HepG2 (cell line): ENCODE measurements around the gene LINC00237. TPM values are rescaled to one million over a fixed set of nuclear protein-coding genes. Genes with fewer than 3 reads are reported as not detected.
A peak's percentile ranks its signal among the peaks of the same experiment; 100 is the strongest.

Experiments used
- BRCA1 ChIP-seq: sonication (generic); formaldehyde crosslinking; IDR thresholded peaks from 2 replicates; pipeline ENCODE4 v1.4.0; 2020; ENCODE audit warnings: missing genetic modification reagents
- ELF4 ChIP-seq: sonication (generic); formaldehyde crosslinking; IDR thresholded peaks from 2 replicates; pipeline ENCODE4 v1.5.0; 2020; ENCODE audit warnings: missing genetic modification reagents, mild to moderate bottlenecking, moderate library complexity, borderline replicate concordance
- ETV6 ChIP-seq: sonication (generic); formaldehyde crosslinking; conservative IDR thresholded peaks from 2 replicates; pipeline ENCODE4 v1.4.0; 2020; ENCODE audit warnings: missing genetic modification reagents
- FOXA3 ChIP-seq: IDR thresholded peaks from 2 replicates; pipeline ENCODE4 v1.6.1; 2016; ENCODE audit warnings: missing genetic modification reagents, missing compliant biosample characterization
- GTF2F1 ChIP-seq: fragments of 150-350 bp; IDR thresholded peaks from 2 replicates; pipeline ENCODE4 v1.6.1; 2014; ENCODE audit warnings: low read length
- HOXA9 ChIP-seq: sonication (generic); formaldehyde crosslinking; IDR thresholded peaks from 2 replicates; pipeline ENCODE4 v1.8.1; 2022; ENCODE audit warnings: missing genetic modification reagents, mild to moderate bottlenecking, moderate library complexity, borderline replicate concordance
- MYC ChIP-seq: sonication (generic); formaldehyde crosslinking; IDR thresholded peaks from 2 replicates; pipeline ENCODE4 v1.9.0; 2021; ENCODE audit warnings: missing genetic modification reagents, borderline replicate concordance
- NAIF1 ChIP-seq: sonication (generic); formaldehyde crosslinking; IDR thresholded peaks from 2 replicates; pipeline ENCODE4 v1.5.0; 2020; ENCODE audit warnings: mild to moderate bottlenecking, missing genetic modification reagents, borderline replicate concordance
- NCOA1 ChIP-seq: sonication (generic); formaldehyde crosslinking; IDR thresholded peaks from 2 replicates; pipeline ENCODE4 v1.9.0; 2021; ENCODE audit warnings: missing genetic modification reagents
- POLR2A ChIP-seq, 2 experiments: IDR thresholded peaks; 2 replicates each; pipeline ENCODE4 v1.6.1; 2011; ENCODE audit warnings: low read depth in 2 of 2, low read length in 2 of 2, mild to moderate bottlenecking in 1 of 2, moderate library complexity in 1 of 2; ENCODE audit not compliant: insufficient read depth in 1 of 2
- PRDM4 ChIP-seq: sonication (generic); formaldehyde crosslinking; IDR thresholded peaks from 2 replicates; pipeline ENCODE4 v1.9.0; 2021; ENCODE audit warnings: missing genetic modification reagents, borderline replicate concordance
- RXRA ChIP-seq: sonication (generic); formaldehyde crosslinking; IDR thresholded peaks from 2 replicates; pipeline ENCODE4 v1.5.1; 2020; ENCODE audit warnings: missing genetic modification reagents
- SIN3A ChIP-seq: IDR thresholded peaks from 2 replicates; pipeline ENCODE4 v1.6.1; 2011; ENCODE audit warnings: low read depth, mild to moderate bottlenecking, control low read depth, low read length, borderline replicate concordance
- SIN3B ChIP-seq: fragments of 150-350 bp; IDR thresholded peaks from 2 replicates; pipeline ENCODE4 v1.6.1; 2014; ENCODE audit warnings: low read length
- SNAPC4 ChIP-seq: sonication (generic); formaldehyde crosslinking; IDR thresholded peaks from 2 replicates; pipeline ENCODE4 v1.4.0; 2020; ENCODE audit warnings: mild to moderate bottlenecking, missing genetic modification reagents
- ZBTB43 ChIP-seq: sonication (generic); formaldehyde crosslinking; conservative IDR thresholded peaks from 2 replicates; pipeline ENCODE4 v1.4.0; 2020; ENCODE audit warnings: missing genetic modification reagents
- ZNF232 ChIP-seq: sonication (generic); formaldehyde crosslinking; IDR thresholded peaks from 2 replicates; pipeline ENCODE4 v1.4.0; 2020; ENCODE audit warnings: missing genetic modification reagents, borderline replicate concordance
- ZNF577 ChIP-seq: sonication (generic); formaldehyde crosslinking; IDR thresholded peaks from 2 replicates; pipeline ENCODE4 v1.4.0; 2020; ENCODE audit warnings: mild to moderate bottlenecking, low read depth, missing genetic modification reagents, borderline replicate concordance
- ZNF777 ChIP-seq: sonication (generic); formaldehyde crosslinking; IDR thresholded peaks from 2 replicates; pipeline ENCODE4 v1.4.0; 2020; ENCODE audit warnings: missing genetic modification reagents
- ZSCAN22 ChIP-seq: sonication (generic); formaldehyde crosslinking; IDR thresholded peaks from 2 replicates; pipeline ENCODE4 v1.4.0; 2020; ENCODE audit warnings: mild to moderate bottlenecking, missing genetic modification reagents
- polyA plus RNA-seq, 8 experiments: library from polyadenylated mRNA; depleted of rRNA in 3 of 8; stranded (reverse) in 7 of 8; unstranded in 1 of 8; fragments of >200 nt; fragmentation: Illumina TruSeq in 4 of 8; extraction: Trizol in 4 of 8; gene quantifications; 2 replicates each; pipeline versions ENCODE4 v1.2.1 to v1.2.3, GENCODE V29; 2011 to 2016; ENCODE audit warnings: low read depth in 4 of 8, missing spikeins in 1 of 8, mixed read lengths in 1 of 8; ENCODE audit not compliant: insufficient read depth in 1 of 8
- total RNA-seq, 5 experiments: library from RNA; depleted of rRNA; stranded (reverse); fragments of >200 nt; fragmentation: Illumina TruSeq; extraction: Trizol; gene quantifications; 2 replicates each; pipeline ENCODE4 v1.2.3, GENCODE V29; 2016; ENCODE audit warnings: low read depth in 1 of 5
- TF ChIP-seq, protein P1 (sequence below): IDR thresholded peaks from 2 replicates; pipeline ENCODE4 v1.6.1; 2016; ENCODE audit warnings: mild to moderate bottlenecking, missing biosample characterization, missing genetic modification reagents

Gene LINC00237
- total and polyA plus RNA-seq, 2 of the 13 experiments (the other 11 are each of a cell fraction or from before 2014, with no cell fraction given): not detected

GRCh38 chr20:21125849-21126580 is 19.9 kb upstream of the LINC00237 start, which contains the start of gene KIZ (continued):
- peak; percentile 17; the same call in 1 of the 2 replicates for TF ChIP-seq SNAPC4 (CRISPR knock-in tag)
- TF ChIP-seq PRDM4: peak; percentile 31; the same call in 1 of the 2 replicates
- peak; percentile 92 for TF ChIP-seq MYC (CRISPR knock-in tag)
- TF ChIP-seq ZNF232 (CRISPR knock-in tag): peak; percentile 2; the same call in 1 of the 2 replicates
- TF ChIP-seq ZNF777 (CRISPR knock-in tag): peak; percentile 50
- peak; percentile 67; the same call in 1 of the 2 replicates for TF ChIP-seq GTF2F1
- TF ChIP-seq SIN3B: 0 out of 2 replicates have a peak, but pooled peaks have one; percentile 55
- peak; percentile 89 for TF ChIP-seq ETV6 (CRISPR knock-in tag)
- peak; percentile 44; the same call in 1 of the 2 replicates for TF ChIP-seq HOXA9 (CRISPR knock-in tag)
- TF ChIP-seq RXRA (CRISPR knock-in tag): peak; percentile 89
- TF ChIP-seq, protein P1, sequence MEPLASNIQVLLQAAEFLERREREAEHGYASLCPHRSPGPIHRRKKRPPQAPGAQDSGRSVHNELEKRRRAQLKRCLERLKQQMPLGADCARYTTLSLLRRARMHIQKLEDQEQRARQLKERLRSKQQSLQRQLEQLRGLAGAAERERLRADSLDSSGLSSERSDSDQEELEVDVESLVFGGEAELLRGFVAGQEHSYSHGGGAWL: peak; percentile 94
- peak; percentile 98 for TF ChIP-seq POLR2A (IDR thresholded peaks at IDR 0.05; ENCODE audit: insufficient read depth in 1 of 2, low read depth in 2 of 2, low read length in 2 of 2)
- TF ChIP-seq BRCA1: 0 out of 2 replicates have a peak, but pooled peaks have one; percentile 11
- TF ChIP-seq NCOA1 (CRISPR knock-in tag): no peak
- TF ChIP-seq ZBTB43 (CRISPR knock-in tag): no peak
- TF ChIP-seq ELF4 (CRISPR knock-in tag): no peak
- TF ChIP-seq ZSCAN22 (CRISPR knock-in tag): peak; percentile 75; the same call in 1 of the 2 replicates
- TF ChIP-seq NAIF1 (CRISPR knock-in tag): no peak
- peak; percentile 94 for TF ChIP-seq FOXA3 (CRISPR knock-in tag)
- TF ChIP-seq SIN3A: peak; percentile 72; the same call in 1 of the 2 replicates
- TF ChIP-seq ZNF577: peak; percentile 71; the same call in 1 of the 2 replicates
